ENCODE measurements around the gene FAM20C. TPM values are rescaled to one million over a fixed set of nuclear protein-coding genes. Genes with fewer than 3 reads are reported as not detected.

FAM20C gene
- total and polyA plus RNA-seq, 4 donors, result 11.3 to 104 (median 57.5) TPM

DNA sequence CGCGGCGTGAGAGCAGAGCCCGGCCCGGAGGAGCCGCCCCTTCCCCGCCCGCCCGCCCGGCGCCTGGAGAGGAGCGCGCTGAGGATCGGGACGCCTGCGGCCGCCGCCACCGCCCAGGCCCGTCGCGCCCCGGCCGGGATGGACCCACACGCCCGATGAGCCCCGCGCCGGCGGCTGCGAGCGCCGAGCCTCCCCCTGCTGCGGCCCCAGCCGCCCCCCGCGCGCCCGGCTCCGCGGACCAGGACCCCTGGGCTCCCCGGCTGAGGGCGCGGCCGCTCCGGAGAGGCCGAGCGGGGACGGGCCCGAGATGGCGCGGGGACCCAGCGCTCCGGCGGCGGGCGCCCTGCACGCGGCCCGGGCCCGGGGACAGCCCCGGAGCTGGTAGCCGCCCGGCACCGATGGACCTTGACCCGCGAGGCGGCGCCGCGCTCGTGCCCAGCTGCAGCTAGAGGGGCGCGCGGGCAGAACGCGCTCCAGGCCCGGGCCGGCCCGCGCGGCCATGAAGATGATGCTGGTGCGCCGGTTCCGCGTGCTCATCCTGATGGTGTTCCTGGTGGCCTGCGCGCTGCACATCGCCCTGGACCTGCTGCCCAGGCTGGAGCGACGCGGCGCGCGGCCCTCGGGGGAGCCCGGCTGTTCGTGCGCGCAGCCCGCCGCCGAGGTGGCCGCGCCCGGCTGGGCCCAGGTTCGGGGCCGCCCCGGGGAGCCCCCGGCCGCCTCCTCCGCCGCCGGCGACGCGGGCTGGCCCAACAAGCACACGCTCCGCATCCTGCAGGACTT lies 520 bp downstream of the FAM20C start:
- intact Hi-C loops (cut with DNase I), result loop anchor here in 1 of 2 donors (2.0 to 5.0 kb wide), 2 partner anchors 34 to 44 kb away; no protein-coding TSS in a partner anchor
- Histone ChIP-seq H3K4me1 (ENCODE audit: control insufficient read depth in 1 of 2, insufficient read depth in 2 of 2, low read length in 2 of 2) (no peaks in the 10 kb centered on the region), H3K27ac (ENCODE audit: low read depth in 1 of 2, low read length in 2 of 2) (no peak overlapping the region), H3K4me3 (ENCODE audit: low read length in 2 of 2) (peak overlapping the region; percentile 75 to 86), H3K27me3 (ENCODE audit: control insufficient read depth in 1 of 2, insufficient read depth in 2 of 2, low read length in 1 of 2) (no peaks in the 10 kb centered on the region), H3K36me3 (ENCODE audit: control insufficient read depth in 1 of 2, insufficient read depth in 2 of 2, low read length in 1 of 2) (peaks cover 0 to 9% of the 10 kb centered on the region in 2 donors), H3K9me3 (ENCODE audit: control insufficient read depth, low read length) (no peaks in the 10 kb centered on the region)
- no peak for ATAC-seq (ENCODE audit: low FRiP score)
- 1% methylated on average over 51 to 119 of the region's 119 CpGs for WGBS, 2 donors
- DNase-seq, result no peak

- intact Hi-C loops (cut with DNase I), result loop anchor here in 1 of 2 donors (2.0 to 5.0 kb wide), 2 partner anchors 34 to 45 kb away; no protein-coding TSS in a partner anchor
- H3K4me3 ChIP-seq (ENCODE audit: low read length in 2 of 2), result peak overlapping the region; percentile 75 to 86
Measured at GRCh38 chr7:193481-194251, 1.3 kb downstream of the FAM20C start.

GRCh38 chr7:194252-195009 lies 2.1 kb downstream of the FAM20C start:
- WGBS, 2 donors, result 50 to 64% methylated on average over 27 of the region's 27 CpGs
- Histone ChIP-seq H3K27me3 (ENCODE audit: control insufficient read depth in 1 of 2, insufficient read depth in 2 of 2, low read length in 1 of 2) (no peaks in the 10 kb centered on the region), H3K4me3 (ENCODE audit: low read length in 2 of 2) (peak overlapping the region in 1 of 2 donors; percentile 86), H3K36me3 (ENCODE audit: control insufficient read depth in 1 of 2, insufficient read depth in 2 of 2, low read length in 1 of 2) (peaks cover 0 to 9% of the 10 kb centered on the region in 2 donors), H3K27ac (ENCODE audit: low read depth in 1 of 2, low read length in 2 of 2) (no peak overlapping the region), H3K4me1 (ENCODE audit: control insufficient read depth in 1 of 2, insufficient read depth in 2 of 2, low read length in 2 of 2) (no peaks in the 10 kb centered on the region), H3K9me3 (ENCODE audit: control insufficient read depth, low read length) (no peaks in the 10 kb centered on the region)
- DNase-seq, result peak in 1 of 2 donors; percentile 79
- no peak for ATAC-seq (ENCODE audit: low FRiP score)
- intact Hi-C loops (cut with DNase I), result loop anchor here in 1 of 2 donors (5.0 kb wide), 1 partner anchor 33 kb away; no protein-coding TSS in a partner anchor

More at GRCh38 chr7:193481-194251, 1.3 kb downstream of the FAM20C start:
- DNase-seq (peak in 1 of 2 donors; percentile 78), ATAC-seq (ENCODE audit: low FRiP score) (no peak)
- H3K36me3 ChIP-seq (ENCODE audit: control insufficient read depth in 1 of 2, insufficient read depth in 2 of 2, low read length in 1 of 2), result peaks cover 0 to 9% of the 10 kb centered on the region in 2 donors
- 1 to 2% methylated on average over 48 to 57 of the region's 57 CpGs for WGBS, 2 donors
- H3K27me3 ChIP-seq (ENCODE audit: control insufficient read depth in 1 of 2, insufficient read depth in 2 of 2, low read length in 1 of 2), result no peaks in the 10 kb centered on the region
- no peaks in the 10 kb centered on the region for H3K4me1 ChIP-seq (ENCODE audit: control insufficient read depth in 1 of 2, insufficient read depth in 2 of 2, low read length in 2 of 2)
- H3K9me3 ChIP-seq (ENCODE audit: control insufficient read depth, low read length), result no peaks in the 10 kb centered on the region
- H3K27ac ChIP-seq (ENCODE audit: low read depth in 1 of 2, low read length in 2 of 2), result no peak overlapping the region

DNA sequence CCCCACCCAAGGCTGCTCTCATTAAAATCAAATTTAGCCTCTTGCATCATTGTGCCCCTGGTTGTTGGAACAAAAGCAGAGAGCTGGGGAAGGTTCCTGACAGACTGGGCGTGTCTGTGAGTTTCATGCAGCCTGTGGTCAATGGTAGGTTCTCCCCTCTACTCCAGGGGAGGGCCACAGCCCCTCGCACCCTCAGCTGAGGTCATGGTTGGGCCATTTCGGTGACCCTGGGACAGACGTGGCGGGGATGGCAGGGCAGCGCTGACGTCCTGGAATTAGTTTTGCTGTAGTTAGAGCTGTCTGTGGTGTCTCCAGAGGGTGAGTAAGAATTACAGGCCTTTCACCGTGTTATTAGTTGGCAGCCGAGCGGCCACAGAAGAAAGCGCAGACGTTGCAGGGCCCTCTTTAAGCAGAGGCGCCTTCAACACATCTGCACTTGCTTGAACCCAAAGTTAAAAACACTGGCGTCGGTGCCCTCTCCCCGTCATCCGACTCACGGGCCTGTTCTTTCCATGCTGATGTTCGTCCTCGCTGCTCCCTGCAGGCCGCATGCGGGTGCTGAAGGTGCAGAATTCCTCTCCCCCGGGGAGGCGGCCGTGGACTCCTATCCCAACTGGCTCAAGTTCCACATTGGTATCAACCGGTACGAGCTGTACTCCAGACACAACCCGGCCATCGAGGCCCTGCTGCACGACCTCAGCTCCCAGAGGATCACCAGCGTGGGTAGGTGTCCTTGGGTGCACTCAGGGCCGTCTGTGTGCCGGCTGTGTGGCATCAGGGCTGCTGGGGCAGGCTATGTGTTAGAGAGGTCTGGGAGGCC lies 2.8 kb downstream of the FAM20C start:
- intact Hi-C loops (cut with DNase I), result no loop called here
- no peak overlapping the region for H3K27ac ChIP-seq (ENCODE audit: low read depth in 1 of 2, low read length in 2 of 2)
- 91 to 92% methylated on average over 33 of the region's 33 CpGs for WGBS, 2 donors
- no peak for DNase-seq
- peak overlapping the region in 1 of 2 donors; percentile 86 for H3K4me3 ChIP-seq (ENCODE audit: low read length in 2 of 2)
- H3K36me3 ChIP-seq (ENCODE audit: control insufficient read depth in 1 of 2, insufficient read depth in 2 of 2, low read length in 1 of 2), result peaks cover 0 to 9% of the 10 kb centered on the region in 2 donors
- H3K27me3 ChIP-seq (ENCODE audit: control insufficient read depth in 1 of 2, insufficient read depth in 2 of 2, low read length in 1 of 2), result no peaks in the 10 kb centered on the region
- H3K4me1 ChIP-seq (ENCODE audit: control insufficient read depth in 1 of 2, insufficient read depth in 2 of 2, low read length in 2 of 2), result no peaks in the 10 kb centered on the region
- no peak for ATAC-seq (ENCODE audit: low FRiP score)
- no peaks in the 10 kb centered on the region for H3K9me3 ChIP-seq (ENCODE audit: control insufficient read depth, low read length)

GRCh38 chr7:195830-196128 lies 3.4 kb downstream of the FAM20C start:
- Histone ChIP-seq H3K9me3 (ENCODE audit: control insufficient read depth, low read length) (no peaks in the 10 kb centered on the region), H3K4me1 (ENCODE audit: control insufficient read depth in 1 of 2, insufficient read depth in 2 of 2, low read length in 2 of 2) (no peaks in the 10 kb centered on the region), H3K27ac (ENCODE audit: low read depth in 1 of 2, low read length in 2 of 2) (no peak overlapping the region), H3K27me3 (ENCODE audit: control insufficient read depth in 1 of 2, insufficient read depth in 2 of 2, low read length in 1 of 2) (no peaks in the 10 kb centered on the region), H3K36me3 (ENCODE audit: control insufficient read depth in 1 of 2, insufficient read depth in 2 of 2, low read length in 1 of 2) (peaks cover 0 to 9% of the 10 kb centered on the region in 2 donors), H3K4me3 (ENCODE audit: low read length in 2 of 2) (no peak overlapping the region)
- 96% methylated on average over 19 of the region's 19 CpGs for WGBS, 2 donors
- ATAC-seq (ENCODE audit: low FRiP score), result no peak
- DNase-seq, result no peak
- intact Hi-C loops (cut with DNase I), result no loop called here

DNA sequence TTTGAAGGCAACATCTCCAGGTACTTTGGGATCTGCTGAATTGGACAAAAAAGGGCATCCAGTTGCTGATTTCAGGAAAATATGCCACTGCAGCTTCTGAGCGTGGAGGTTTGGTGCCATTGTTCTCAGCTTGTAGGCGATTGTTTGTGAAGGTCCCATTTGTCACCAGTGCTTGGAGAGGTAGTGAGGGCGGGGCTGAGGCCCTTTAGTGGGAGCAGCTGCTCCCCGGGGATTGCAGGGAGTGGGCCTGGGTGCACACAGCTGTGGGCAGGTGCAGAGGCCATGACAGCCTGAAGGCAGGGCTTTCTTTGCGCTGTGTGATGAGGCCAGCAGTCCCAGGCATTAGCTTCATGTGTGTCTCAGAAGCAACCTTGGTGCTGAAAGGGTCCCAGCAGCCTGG lies 3.9 kb downstream of the FAM20C start:
- no peaks in the 10 kb centered on the region for H3K9me3 ChIP-seq (ENCODE audit: control insufficient read depth, low read length)
- H3K27me3 ChIP-seq (ENCODE audit: control insufficient read depth in 1 of 2, insufficient read depth in 2 of 2, low read length in 1 of 2), result no peaks in the 10 kb centered on the region
- DNase-seq (no peak), ATAC-seq (ENCODE audit: low FRiP score) (no peak)
- intact Hi-C loops (cut with DNase I), result no loop called here
- 93 to 94% methylated on average over 5 of the region's 5 CpGs for WGBS, 2 donors
- no peak overlapping the region for H3K4me3 ChIP-seq (ENCODE audit: low read length in 2 of 2)
- H3K27ac ChIP-seq (ENCODE audit: low read depth in 1 of 2, low read length in 2 of 2), result no peak overlapping the region
- H3K36me3 ChIP-seq (ENCODE audit: control insufficient read depth in 1 of 2, insufficient read depth in 2 of 2, low read length in 1 of 2), result peaks cover 0 to 9% of the 10 kb centered on the region in 2 donors
- H3K4me1 ChIP-seq (ENCODE audit: control insufficient read depth in 1 of 2, insufficient read depth in 2 of 2, low read length in 2 of 2), result no peaks in the 10 kb centered on the region

GRCh38 chr7:196778-197321 lies 4.5 kb downstream of the FAM20C start:
- Histone ChIP-seq H3K4me3 (ENCODE audit: low read length in 2 of 2) (no peak overlapping the region), H3K36me3 (ENCODE audit: control insufficient read depth in 1 of 2, insufficient read depth in 2 of 2, low read length in 1 of 2) (peaks cover 0 to 9% of the 10 kb centered on the region in 2 donors), H3K9me3 (ENCODE audit: control insufficient read depth, low read length) (no peaks in the 10 kb centered on the region), H3K4me1 (ENCODE audit: control insufficient read depth in 1 of 2, insufficient read depth in 2 of 2, low read length in 2 of 2) (no peaks in the 10 kb centered on the region), H3K27me3 (ENCODE audit: control insufficient read depth in 1 of 2, insufficient read depth in 2 of 2, low read length in 1 of 2) (no peaks in the 10 kb centered on the region), H3K27ac (ENCODE audit: low read depth in 1 of 2, low read length in 2 of 2) (no peak overlapping the region)
- intact Hi-C loops (cut with DNase I), result no loop called here
- WGBS, 2 donors, result 79 to 89% methylated on average over 13 of the region's 13 CpGs
- DNase-seq (no peak), ATAC-seq (ENCODE audit: low FRiP score) (no peak)

Measured in aorta (tissue), 5 donors.